ENCODE results near the gene SIGLEC12. TPM values are rescaled to one million over a fixed set of nuclear protein-coding genes. Genes with fewer than 3 reads are reported as not detected.

Gene SIGLEC12
- total RNA-seq, 1 experiment from 2014 or later: not detected

GRCh38 chr19:51469162-51469561 lies 32.4 kb downstream of the SIGLEC12 start:
- BruUV-seq (replicated peaks): no TSS peak
- Histone ChIP-seq H3K4me3 (ENCODE audit: low read depth, low read length, poor library complexity, severe bottlenecking) (no peak overlapping the region), H3K27ac (ENCODE audit: low read depth, low read length, poor library complexity, severe bottlenecking) (no peak overlapping the region), H3K4me1 (ENCODE audit: insufficient read depth, low read length, poor library complexity, severe bottlenecking) (no peaks in the 10 kb centered on the region), H3K36me3 (ENCODE audit: insufficient read depth, low read length, poor library complexity, severe bottlenecking) (no peaks in the 10 kb centered on the region), H3K9me3 (ENCODE audit: low read depth, low read length, poor library complexity, severe bottlenecking) (no peaks in the 10 kb centered on the region), H3K27me3 (replicated peaks; ENCODE audit: insufficient read depth, low read depth, low read length, poor library complexity) (peaks cover 69% of the 10 kb centered on the region)
- CTCF ChIA-PET: no interaction called here
- POLR2A ChIA-PET (ENCODE audit: low non-redundant PET): no interaction called here
- DNase-seq (ENCODE audit: low spot score): no peak
- TF ChIP-seq EZH2 (IDR thresholded peaks at IDR 0.05; ENCODE audit: borderline replicate concordance, low read depth, low read length, poor library complexity, severe bottlenecking): no peak
- TF ChIP-seq CTCF (conservative IDR thresholded peaks at IDR 0.05; ENCODE audit: low read depth, low read length): no peak
- intact Hi-C loops (cut with micrococcal nuclease; ENCODE audit: unreplicated experiment): no loop called here

GRCh38 chr19:51468545-51468920 lies 33.1 kb downstream of the SIGLEC12 start:
- no peak for DNase-seq (ENCODE audit: low spot score)
- no peak overlapping the region for H3K4me3 ChIP-seq (ENCODE audit: low read depth, low read length, poor library complexity, severe bottlenecking)
- POLR2A ChIA-PET (ENCODE audit: low non-redundant PET): no interaction called here
- intact Hi-C loops (cut with micrococcal nuclease; ENCODE audit: unreplicated experiment): no loop called here
- TF ChIP-seq EZH2 (IDR thresholded peaks at IDR 0.05; ENCODE audit: borderline replicate concordance, low read depth, low read length, poor library complexity, severe bottlenecking): no peak
- TF ChIP-seq CTCF (conservative IDR thresholded peaks at IDR 0.05; ENCODE audit: low read depth, low read length): no peak
- no peaks in the 10 kb centered on the region for H3K36me3 ChIP-seq (ENCODE audit: insufficient read depth, low read length, poor library complexity, severe bottlenecking)
- H3K4me1 ChIP-seq (ENCODE audit: insufficient read depth, low read length, poor library complexity, severe bottlenecking): no peaks in the 10 kb centered on the region
- H3K9me3 ChIP-seq (ENCODE audit: low read depth, low read length, poor library complexity, severe bottlenecking): no peaks in the 10 kb centered on the region
- no peak overlapping the region for H3K27ac ChIP-seq (ENCODE audit: low read depth, low read length, poor library complexity, severe bottlenecking)
- no TSS peak for BruUV-seq (replicated peaks)
- CTCF ChIA-PET: interaction anchor here (0.6 kb wide), 1 partner anchor 146 kb away, joined by 3 read pairs; no protein-coding TSS in a partner anchor
- peaks cover 63% of the 10 kb centered on the region for H3K27me3 ChIP-seq (replicated peaks; ENCODE audit: insufficient read depth, low read depth, low read length, poor library complexity)

- Histone ChIP-seq H3K4me3 (ENCODE audit: low read depth, low read length, poor library complexity, severe bottlenecking) (no peak overlapping the region), H3K27me3 (replicated peaks; ENCODE audit: insufficient read depth, low read depth, low read length, poor library complexity) (peaks cover 61% of the 10 kb centered on the region), H3K36me3 (ENCODE audit: insufficient read depth, low read length, poor library complexity, severe bottlenecking) (no peaks in the 10 kb centered on the region), H3K27ac (ENCODE audit: low read depth, low read length, poor library complexity, severe bottlenecking) (no peak overlapping the region), H3K9me3 (ENCODE audit: low read depth, low read length, poor library complexity, severe bottlenecking) (no peaks in the 10 kb centered on the region), H3K4me1 (ENCODE audit: insufficient read depth, low read length, poor library complexity, severe bottlenecking) (no peaks in the 10 kb centered on the region)
- no TSS peak for BruUV-seq (replicated peaks)
- TF ChIP-seq EZH2 (IDR thresholded peaks at IDR 0.05; ENCODE audit: borderline replicate concordance, low read depth, low read length, poor library complexity, severe bottlenecking): no peak
- POLR2A ChIA-PET (ENCODE audit: low non-redundant PET): no interaction called here
- CTCF ChIA-PET: interaction anchor here (0.6 kb wide), 1 partner anchor 147 kb away, joined by 3 read pairs; no protein-coding TSS in a partner anchor
- intact Hi-C loops (cut with micrococcal nuclease; ENCODE audit: unreplicated experiment): no loop called here
- DNase-seq (ENCODE audit: low spot score): no peak
Observed at GRCh38 chr19:51467864-51468544, 33.6 kb downstream of the SIGLEC12 start.

- CTCF ChIA-PET: no interaction called here
Observed at GRCh38 chr19:51466723-51467122, 34.9 kb downstream of the SIGLEC12 start.

More at GRCh38 chr19:51466723-51467122, 34.9 kb downstream of the SIGLEC12 start:
- DNase-seq (ENCODE audit: low spot score): no peak
- no peak overlapping the region for H3K27ac ChIP-seq (ENCODE audit: low read depth, low read length, poor library complexity, severe bottlenecking)
- H3K4me1 ChIP-seq (ENCODE audit: insufficient read depth, low read length, poor library complexity, severe bottlenecking): no peaks in the 10 kb centered on the region
- POLR2A ChIA-PET (ENCODE audit: low non-redundant PET): no interaction called here
- TF ChIP-seq EZH2 (IDR thresholded peaks at IDR 0.05; ENCODE audit: borderline replicate concordance, low read depth, low read length, poor library complexity, severe bottlenecking) (no peak), CTCF (conservative IDR thresholded peaks at IDR 0.05; ENCODE audit: low read depth, low read length) (no peak)
- no TSS peak for BruUV-seq (replicated peaks)
- no peak overlapping the region for H3K4me3 ChIP-seq (ENCODE audit: low read depth, low read length, poor library complexity, severe bottlenecking)
- no peaks in the 10 kb centered on the region for H3K9me3 ChIP-seq (ENCODE audit: low read depth, low read length, poor library complexity, severe bottlenecking)
- peaks cover 69% of the 10 kb centered on the region for H3K27me3 ChIP-seq (replicated peaks; ENCODE audit: insufficient read depth, low read depth, low read length, poor library complexity)
- intact Hi-C loops (cut with micrococcal nuclease; ENCODE audit: unreplicated experiment): no loop called here
- H3K36me3 ChIP-seq (ENCODE audit: insufficient read depth, low read length, poor library complexity, severe bottlenecking): no peaks in the 10 kb centered on the region
